Common myeloid progenitor, CD34-positive (primary cell): ENCODE data around the gene REL.

Source experiments
- CTCF ChIA-PET: fragments of 350-600 bp; sonication (Branson Sonifier 250); formaldehyde crosslinking; loops from one replicate; lab custom pipeline; 2021; ENCODE audit warnings: antibody characterized with exemption; lab: Charles Lee
- POLR2A ChIA-PET: fragments of 350-600 bp; sonication (Branson Sonifier 250); formaldehyde crosslinking; loops from one replicate; lab custom pipeline; 2021; ENCODE audit warnings: antibody characterized with exemption; lab: Charles Lee
- DNase-seq, 3 donors: peaks; one replicate each; pipeline versions ENCODE4 v3.0.0 to v3.0.0-alpha.2; 2013
- H3K27ac ChIP-seq, 2 experiments: 1 replicate in 1 of 2; 2 replicates in 1 of 2; pipeline ENCODE4 v1.7.0; 2013; ENCODE audit warnings: inconsistent platforms in 2 of 2, low read length in 2 of 2, mild to moderate bottlenecking in 2 of 2, low read depth in 1 of 2, moderate library complexity in 1 of 2; ENCODE audit not compliant: severe bottlenecking in 2 of 2, insufficient read depth in 1 of 2, poor library complexity in 1 of 2
- H3K27me3 ChIP-seq, 5 experiments: replicated peaks in 2 of 5; 1 replicate in 3 of 5; 2 replicates in 2 of 5; pipeline versions ENCODE4 v1.6.1 to v1.7.0; 2013; ENCODE audit warnings: low read length in 4 of 5, mild to moderate bottlenecking in 2 of 5, moderate library complexity in 2 of 5, inconsistent platforms in 1 of 5; ENCODE audit not compliant: insufficient read depth in 5 of 5, control insufficient read depth in 4 of 5
- H3K36me3 ChIP-seq, 4 experiments: 1 replicate in 2 of 4; 2 replicates in 2 of 4; pipeline versions ENCODE4 v1.6.1 to v1.7.0; 2013; ENCODE audit warnings: low read length in 3 of 4, control low read depth in 1 of 4, mild to moderate bottlenecking in 1 of 4; ENCODE audit not compliant: control insufficient read depth in 4 of 4, insufficient read depth in 4 of 4
- H3K4me1 ChIP-seq, 4 experiments: 1 replicate in 3 of 4; 2 replicates in 1 of 4; pipeline versions ENCODE4 v1.6.1 to v1.7.1; 2013; ENCODE audit warnings: low read length in 3 of 4, mild to moderate bottlenecking in 3 of 4, control low read depth in 1 of 4, inconsistent platforms in 1 of 4, moderate library complexity in 1 of 4; ENCODE audit not compliant: control insufficient read depth in 4 of 4, insufficient read depth in 4 of 4; ENCODE audit errors: control extremely low read depth in 1 of 4
- H3K4me3 ChIP-seq, 7 experiments: 1 replicate in 4 of 7; 2 replicates in 3 of 7; pipeline versions ENCODE4 v1.5.1 to v1.7.0; 2013; ENCODE audit warnings: mild to moderate bottlenecking in 7 of 7, low read length in 6 of 7, moderate library complexity in 6 of 7, inconsistent platforms in 2 of 7, low read depth in 2 of 7, control low read depth in 1 of 7; ENCODE audit not compliant: insufficient read depth in 4 of 7, control insufficient read depth in 1 of 7; ENCODE audit errors: extremely low read depth in 1 of 7
- H3K9me3 ChIP-seq, 5 experiments: 1 replicate in 4 of 5; 2 replicates in 1 of 5; pipeline versions ENCODE4 v1.6.1 to v1.7.1; 2013; ENCODE audit warnings: low read length in 4 of 5, mild to moderate bottlenecking in 2 of 5, inconsistent platforms in 1 of 5, low read depth in 1 of 5, moderate library complexity in 1 of 5; ENCODE audit not compliant: control insufficient read depth in 4 of 5, insufficient read depth in 2 of 5; ENCODE audit errors: control extremely low read depth in 1 of 5
- WGBS: methylation state at CpG from one replicate; pipeline ENCODE4 v1.1.5; 2013; ENCODE audit not compliant: insufficient coverage; 5-methylcytosine and 5-hydroxymethylcytosine counted together

REL gene

DNA sequence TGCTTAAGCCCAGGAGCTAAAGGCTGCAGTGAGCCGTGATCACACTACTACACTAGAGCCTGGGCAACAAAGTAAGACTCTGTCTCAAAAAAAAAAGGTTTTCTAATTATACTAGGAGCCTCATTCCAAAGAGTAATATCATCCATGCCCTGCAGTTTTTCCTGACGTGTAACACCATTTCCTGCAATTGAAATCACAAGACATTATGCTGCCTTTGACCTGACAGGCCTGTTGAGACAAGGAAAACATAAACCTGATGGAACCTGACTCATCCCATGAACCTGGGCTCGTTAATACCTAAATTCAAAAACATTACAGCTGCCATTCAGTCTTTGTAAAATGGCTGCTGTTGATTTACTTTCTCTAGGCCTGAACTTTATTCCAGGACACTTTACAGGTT is 77.4 kb downstream of the REL start:
- ChIA-PET POLR2A (no interaction called here), CTCF (interaction anchor here (1.6 kb wide), 1 partner anchor 15 kb away, joined by 3 read pairs; no protein-coding TSS in a partner anchor)
- Histone ChIP-seq H3K4me1 (peaks cover 0 to 4% (median 0%) of the 10 kb centered on the region in 4 experiments), H3K27me3 (no peaks in the 10 kb centered on the region), H3K9me3 (no peaks in the 10 kb centered on the region), H3K36me3 (peaks cover 0 to 15% (median 6%) of the 10 kb centered on the region in 4 experiments), H3K4me3 (no peak overlapping the region), H3K27ac (no peak overlapping the region)
- 94% methylated on average over 2 of the region's 3 CpGs for WGBS
- DNase-seq: no peak

DNA sequence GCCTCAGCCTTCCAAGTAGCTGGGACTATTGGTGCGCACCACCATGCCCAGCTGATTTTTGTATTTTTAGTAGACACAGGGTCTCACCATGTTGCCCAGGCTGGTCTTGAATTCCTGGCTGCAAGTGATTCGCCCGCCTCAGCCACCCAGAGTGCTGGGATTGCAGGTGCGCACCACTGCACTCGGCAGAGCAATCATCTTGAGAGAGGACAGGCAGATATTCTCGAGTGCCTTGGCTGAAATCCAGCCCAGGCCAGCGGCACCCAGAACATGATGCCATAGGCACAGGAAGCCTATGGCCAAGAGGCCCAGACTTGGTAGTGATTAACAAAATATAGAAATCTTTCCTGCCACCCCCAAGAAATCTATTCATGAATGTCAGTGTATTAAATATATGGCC is 78.1 kb downstream of the REL start:
- ChIA-PET POLR2A (interaction anchor here (0.6 kb wide), 1 partner anchor 23 kb away, joined by 3 read pairs; no protein-coding TSS in a partner anchor), CTCF (interaction anchor here (0.8 to 1.6 kb wide), 2 partner anchors 16 to 32 kb away, joined by 3 to 4 read pairs; no protein-coding TSS in a partner anchor)
- no peak overlapping the region for H3K27ac ChIP-seq

DNA sequence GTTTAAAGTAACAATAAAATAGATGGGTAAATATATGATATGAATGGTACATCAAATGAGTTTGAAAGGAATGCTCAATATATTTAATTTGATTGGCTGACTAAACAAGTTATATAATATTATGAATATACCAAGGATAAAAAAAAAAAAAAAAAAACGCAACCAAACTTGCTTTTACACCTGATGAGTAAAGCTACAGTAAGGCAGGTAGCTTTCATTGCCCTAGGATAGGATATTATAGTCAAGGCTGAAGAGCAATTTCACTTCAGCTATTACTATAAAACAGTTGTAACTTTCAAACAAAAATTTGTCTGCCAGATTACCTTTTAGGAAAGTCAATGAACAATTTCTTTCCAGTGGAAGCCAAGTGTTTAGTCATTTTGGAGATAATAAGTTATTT is 79.3 kb downstream of the REL start:
- Histone ChIP-seq H3K27me3 (no peaks in the 10 kb centered on the region), H3K36me3 (peaks cover 0 to 9% (median 4%) of the 10 kb centered on the region in 4 experiments), H3K27ac (no peak overlapping the region), H3K4me1 (peaks cover 0 to 9% (median 6%) of the 10 kb centered on the region in 4 experiments), H3K9me3 (no peaks in the 10 kb centered on the region), H3K4me3 (no peak overlapping the region)
- CTCF ChIA-PET: no interaction called here
- POLR2A ChIA-PET: no interaction called here
- DNase-seq: no peak
- WGBS: no CpG with 5 or more reads among the region's 1 CpG

More for the DNA sequence above, 78.1 kb downstream of the REL start:
- H3K9me3 ChIP-seq: no peaks in the 10 kb centered on the region
- H3K36me3 ChIP-seq: peaks cover 0 to 9% (median 4%) of the 10 kb centered on the region in 4 experiments
- DNase-seq: no peak
- 89% methylated on average over 6 of the region's 7 CpGs for WGBS
- H3K4me1 ChIP-seq: peaks cover 0 to 4% (median 0%) of the 10 kb centered on the region in 4 experiments
- H3K27me3 ChIP-seq: no peaks in the 10 kb centered on the region
- no peak overlapping the region for H3K4me3 ChIP-seq

DNA sequence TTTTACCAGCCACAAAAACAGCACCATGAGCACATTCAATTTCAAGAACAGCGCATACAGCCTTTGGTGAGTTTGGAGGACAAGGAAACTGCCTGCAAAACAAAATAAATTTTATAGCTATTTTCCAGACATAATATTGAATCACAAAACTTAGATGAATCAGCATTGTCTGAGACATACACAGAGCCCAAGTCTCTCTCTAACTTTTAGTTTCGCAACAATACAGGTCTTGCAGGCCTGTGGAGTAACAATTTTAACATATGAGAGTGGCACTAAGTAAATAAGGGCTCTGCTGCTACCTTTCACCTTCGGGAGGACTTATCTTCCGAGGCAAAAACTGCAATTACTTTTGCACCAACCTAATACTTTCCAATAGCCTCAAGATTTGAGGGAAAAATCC is 80.1 kb downstream of the REL start:
- Histone ChIP-seq H3K36me3 (peaks cover 0 to 9% (median 4%) of the 10 kb centered on the region in 4 experiments), H3K4me3 (no peak overlapping the region), H3K27me3 (no peaks in the 10 kb centered on the region), H3K4me1 (peaks cover 0 to 13% (median 6%) of the 10 kb centered on the region in 4 experiments), H3K27ac (no peak overlapping the region), H3K9me3 (no peaks in the 10 kb centered on the region)
- 100% methylated on average over 2 of the region's 4 CpGs for WGBS
- ChIA-PET POLR2A (no interaction called here), CTCF (no interaction called here)
- DNase-seq: peak in 1 of 3 donors; percentile 17

DNA sequence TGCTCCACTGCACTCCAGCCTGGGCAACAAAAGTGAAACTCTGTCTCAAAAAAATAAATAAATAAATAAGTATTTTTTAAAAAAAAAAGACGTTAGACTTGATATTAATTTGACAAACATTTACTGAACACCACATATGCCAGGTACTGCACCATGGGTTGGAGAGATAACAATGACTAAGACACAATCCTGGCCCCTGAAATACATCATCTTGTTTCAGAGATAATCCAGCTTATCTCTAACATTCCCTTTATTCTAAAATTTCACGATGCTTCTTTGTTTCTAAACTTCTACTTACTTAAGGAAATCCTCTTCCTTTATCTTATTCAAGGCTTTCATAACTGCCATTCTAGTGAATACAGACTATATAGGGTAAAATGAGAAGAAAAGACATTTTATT is 81.2 kb downstream of the REL start:
- Histone ChIP-seq H3K4me3 (no peak overlapping the region), H3K4me1 (peaks cover 2 to 15% (median 6%) of the 10 kb centered on the region in 4 experiments), H3K9me3 (no peaks in the 10 kb centered on the region), H3K27me3 (no peaks in the 10 kb centered on the region), H3K27ac (no peak overlapping the region), H3K36me3 (peaks cover 0 to 6% (median 3%) of the 10 kb centered on the region in 4 experiments)
- ChIA-PET POLR2A (no interaction called here), CTCF (interaction anchor here (1.1 to 1.8 kb wide), 2 partner anchors 11 to 12 kb away, joined by 3 to 6 read pairs; no protein-coding TSS in a partner anchor)
- no peak for DNase-seq
- WGBS: no CpG with 5 or more reads among the region's 2 CpGs

DNA sequence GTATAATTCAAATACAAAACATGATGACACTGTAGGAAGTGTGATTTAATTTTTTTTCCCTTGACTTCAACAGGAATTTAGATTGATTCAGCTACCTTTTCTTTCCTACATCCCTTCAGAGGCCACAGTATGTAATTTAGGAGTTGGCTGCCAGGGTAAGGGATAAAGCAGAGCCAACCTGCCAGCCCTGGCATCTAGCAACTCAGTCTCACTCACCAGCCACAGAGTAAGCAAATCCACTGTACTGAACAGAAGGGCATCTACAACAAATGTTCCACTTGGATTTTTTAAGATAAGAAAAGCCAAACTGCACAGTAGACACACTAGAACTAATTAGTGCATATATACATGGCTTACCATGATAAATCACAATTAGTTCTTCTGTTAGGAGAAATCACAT is 81.8 kb downstream of the REL start:
- H3K36me3 ChIP-seq: peaks cover 0 to 6% (median 2%) of the 10 kb centered on the region in 4 experiments
- H3K9me3 ChIP-seq: no peaks in the 10 kb centered on the region
- ChIA-PET CTCF (interaction anchor here (0.7 to 1.8 kb wide), 4 partner anchors 11 to 36 kb away, joined by 3 to 6 read pairs (median 3); no protein-coding TSS in a partner anchor), POLR2A (no interaction called here)
- no peak for DNase-seq
- H3K27ac ChIP-seq: no peak overlapping the region
- peaks cover 2 to 15% (median 6%) of the 10 kb centered on the region in 4 experiments for H3K4me1 ChIP-seq
- no peaks in the 10 kb centered on the region for H3K27me3 ChIP-seq
- no peak overlapping the region for H3K4me3 ChIP-seq
